Measurements from ENCODE around the gene IL9R. TPM values are rescaled to one million over a fixed set of nuclear protein-coding genes. Genes with fewer than 3 reads are reported as not detected.

Gene IL9R, protein sequence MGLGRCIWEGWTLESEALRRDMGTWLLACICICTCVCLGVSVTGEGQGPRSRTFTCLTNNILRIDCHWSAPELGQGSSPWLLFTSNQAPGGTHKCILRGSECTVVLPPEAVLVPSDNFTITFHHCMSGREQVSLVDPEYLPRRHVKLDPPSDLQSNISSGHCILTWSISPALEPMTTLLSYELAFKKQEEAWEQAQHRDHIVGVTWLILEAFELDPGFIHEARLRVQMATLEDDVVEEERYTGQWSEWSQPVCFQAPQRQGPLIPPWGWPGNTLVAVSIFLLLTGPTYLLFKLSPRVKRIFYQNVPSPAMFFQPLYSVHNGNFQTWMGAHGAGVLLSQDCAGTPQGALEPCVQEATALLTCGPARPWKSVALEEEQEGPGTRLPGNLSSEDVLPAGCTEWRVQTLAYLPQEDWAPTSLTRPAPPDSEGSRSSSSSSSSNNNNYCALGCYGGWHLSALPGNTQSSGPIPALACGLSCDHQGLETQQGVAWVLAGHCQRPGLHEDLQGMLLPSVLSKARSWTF
- not detected in 2 replicates for total RNA-seq (2014; rRNA removed)
- percentile 5 among the genes with signal in this experiment for Bru-seq, nascent RNA
- BruChase-seq, experiment 1, labeled RNA remaining after a 6-hour chase = percentile 22 among the genes with signal in this experiment
- percentile 29 among the genes with signal in this experiment for BruChase-seq, experiment 2, labeled RNA remaining after a 2-hour chase
- long read RNA-seq = 0 reads

DNA sequence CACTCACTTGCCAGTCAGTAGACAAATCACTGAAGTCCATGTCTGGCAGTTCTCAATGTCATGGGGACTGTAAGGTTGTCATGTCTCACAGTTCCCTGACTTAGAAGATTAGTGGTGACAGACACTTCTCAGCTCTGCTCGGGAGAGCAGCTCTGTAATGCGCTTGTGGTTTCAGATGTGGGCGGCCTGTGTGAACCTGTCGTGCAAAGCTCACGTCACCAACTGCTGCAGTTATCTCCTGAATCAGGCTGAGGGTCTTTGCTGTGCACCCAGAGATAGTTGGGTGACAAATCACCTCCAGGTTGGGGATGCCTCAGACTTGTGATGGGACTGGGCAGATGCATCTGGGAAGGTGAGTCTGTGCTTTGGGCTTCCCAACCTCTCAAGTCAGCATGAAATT is at the start of gene IL9R:
TSS of gene IL9R (plus strand) at position 261 of the 400 bp plus-strand sequence. CDS start at position 325, 64 bp downstream.
- ATAC-seq = no peak
- TF ChIP-seq EZH2phosphoT487 (IDR thresholded peaks at IDR 0.05; ENCODE audit: borderline replicate concordance, low read length) (no peak), EZH2 (IDR thresholded peaks at IDR 0.05; ENCODE audit: low read length, unreplicated experiment) (no peak)
- TF ChIP-seq, protein P1, sequence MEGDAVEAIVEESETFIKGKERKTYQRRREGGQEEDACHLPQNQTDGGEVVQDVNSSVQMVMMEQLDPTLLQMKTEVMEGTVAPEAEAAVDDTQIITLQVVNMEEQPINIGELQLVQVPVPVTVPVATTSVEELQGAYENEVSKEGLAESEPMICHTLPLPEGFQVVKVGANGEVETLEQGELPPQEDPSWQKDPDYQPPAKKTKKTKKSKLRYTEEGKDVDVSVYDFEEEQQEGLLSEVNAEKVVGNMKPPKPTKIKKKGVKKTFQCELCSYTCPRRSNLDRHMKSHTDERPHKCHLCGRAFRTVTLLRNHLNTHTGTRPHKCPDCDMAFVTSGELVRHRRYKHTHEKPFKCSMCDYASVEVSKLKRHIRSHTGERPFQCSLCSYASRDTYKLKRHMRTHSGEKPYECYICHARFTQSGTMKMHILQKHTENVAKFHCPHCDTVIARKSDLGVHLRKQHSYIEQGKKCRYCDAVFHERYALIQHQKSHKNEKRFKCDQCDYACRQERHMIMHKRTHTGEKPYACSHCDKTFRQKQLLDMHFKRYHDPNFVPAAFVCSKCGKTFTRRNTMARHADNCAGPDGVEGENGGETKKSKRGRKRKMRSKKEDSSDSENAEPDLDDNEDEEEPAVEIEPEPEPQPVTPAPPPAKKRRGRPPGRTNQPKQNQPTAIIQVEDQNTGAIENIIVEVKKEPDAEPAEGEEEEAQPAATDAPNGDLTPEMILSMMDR (conservative IDR thresholded peaks at IDR 0.05; ENCODE audit: low read depth, low read length) = no peak
- CTCF ChIA-PET = no interaction called here

DNA sequence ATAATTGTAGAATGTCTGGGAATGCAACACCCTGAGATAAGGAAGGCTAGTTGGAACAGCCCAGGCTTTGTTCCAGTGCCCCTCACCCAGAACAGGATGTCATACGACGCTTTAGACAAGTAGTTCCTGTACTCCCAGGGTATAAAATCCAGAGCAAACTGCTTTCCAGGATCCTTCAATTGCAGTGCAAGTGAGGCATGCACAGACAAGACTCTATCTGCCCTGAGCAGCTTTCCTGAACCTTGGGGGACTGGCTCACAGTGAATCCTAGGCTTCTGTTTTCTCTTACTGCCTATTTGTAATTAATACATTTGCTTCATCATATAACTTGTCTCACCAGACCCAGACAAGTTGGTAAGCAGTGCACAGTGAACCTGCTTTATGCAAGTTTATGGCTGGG is 48.4 kb upstream of the IL9R start:
- Histone ChIP-seq H3K9ac (ENCODE audit: low read length) (no peak overlapping the region), H3K4me2 (ENCODE audit: low read length) (no peak overlapping the region), H3K79me2 (ENCODE audit: low read length) (no peaks in the 10 kb centered on the region), H3K9me3 (ENCODE audit: low read length) (no peaks in the 10 kb centered on the region), H3K4me3 (ENCODE audit: low read length) (no peak overlapping the region), H3K27me3 (ENCODE audit: low read length) (no peaks in the 10 kb centered on the region), H3F3A (ENCODE audit: low read length, unreplicated experiment) (no peaks in the 10 kb centered on the region), H3K9me2 (replicated peaks; ENCODE audit: low read length) (no peaks in the 10 kb centered on the region), H3K4me1 (ENCODE audit: insufficient read depth, low read length) (no peaks in the 10 kb centered on the region), H2AFZ (ENCODE audit: low read length) (no peak overlapping the region), H3K27ac (ENCODE audit: low read length) (no peak overlapping the region), H3K36me3 (ENCODE audit: low read depth, low read length) (no peaks in the 10 kb centered on the region), H4K20me1 (ENCODE audit: low read length) (no peaks in the 10 kb centered on the region)
- POLR2A ChIA-PET (ENCODE audit: unreplicated experiment) = no interaction called here
- TF ChIP-seq EZH2 (IDR thresholded peaks at IDR 0.05; ENCODE audit: low read length, unreplicated experiment) (no peak), EZH2phosphoT487 (IDR thresholded peaks at IDR 0.05; ENCODE audit: borderline replicate concordance, low read length) (no peak)
- TF ChIP-seq, protein P1 (conservative IDR thresholded peaks at IDR 0.05; ENCODE audit: low read depth, low read length) = no peak
- DNase-seq (no peak), ATAC-seq (no peak)
- intact Hi-C loops (cut with micrococcal nuclease) = no loop called here
- BruUV-seq (replicated peaks) = no TSS peak
- CTCF ChIA-PET = no interaction called here

More for the DNA sequence above, at the start of gene IL9R:
- Histone ChIP-seq H3K9ac (ENCODE audit: low read length) (no peak within 1 kb of the TSS), H3K36me3 (ENCODE audit: low read depth, low read length) (no peaks in the 10 kb centered on the region), H3K4me1 (ENCODE audit: insufficient read depth, low read length) (no peaks in the 10 kb centered on the region), H3K9me2 (replicated peaks; ENCODE audit: low read length) (no peaks in the 10 kb centered on the region), H3K4me3 (ENCODE audit: low read length) (no peak within 1 kb of the TSS), H3F3A (ENCODE audit: low read length, unreplicated experiment) (no peaks in the 10 kb centered on the region), H3K9me3 (ENCODE audit: low read length) (no peaks in the 10 kb centered on the region), H3K4me2 (ENCODE audit: low read length) (no peak within 1 kb of the TSS), H3K27me3 (ENCODE audit: low read length) (no peaks in the 10 kb centered on the region), H4K20me1 (ENCODE audit: low read length) (no peaks in the 10 kb centered on the region), H3K27ac (ENCODE audit: low read length) (no peak within 1 kb of the TSS), H3K79me2 (ENCODE audit: low read length) (no peaks in the 10 kb centered on the region), H2AFZ (ENCODE audit: low read length) (no peak within 1 kb of the TSS)
- no TSS peak for BruUV-seq (replicated peaks)
- POLR2A ChIA-PET (ENCODE audit: unreplicated experiment) = no interaction called here
- no peak for DNase-seq
- intact Hi-C loops (cut with micrococcal nuclease) = no loop called here

Measured in PC-3 (cell line).